Measurements from ENCODE around the gene NID1. TPM values are rescaled to one million over a fixed set of nuclear protein-coding genes. Genes with fewer than 3 reads are reported as not detected.
"Not testable (repeated sequence)": the region's sequence is repeated elsewhere in the genome, so short reads cannot be mapped to it uniquely, and the experiment has no call there.

The NID1 gene
- total RNA-seq, 2 donors from 2014 or later: 28.5 to 58.0 TPM

GRCh38 chr1:235932090-235932510 is 132.8 kb downstream of the NID1 start:
- no peaks in the 10 kb centered on the region for H3K27me3 ChIP-seq
- WGBS, 2 donors: 36 to 43% methylated on average over 6 to 8 of the region's 8 CpGs
- TF ChIP-seq CTCF (IDR thresholded peaks at IDR 0.05) (no peak), POLR2A (IDR thresholded peaks at IDR 0.05) (no peak)
- H3K4me3 ChIP-seq: no peak overlapping the region
- H3K36me3 ChIP-seq (replicated peaks in 1 of 2; ENCODE audit: insufficient read depth in 1 of 2, low read depth in 2 of 2): no peaks in the 10 kb centered on the region
- no peaks in the 10 kb centered on the region for H3K9me3 ChIP-seq
- H3K4me1 ChIP-seq: no peaks in the 10 kb centered on the region
- DNase-seq (no peak), ATAC-seq (no peak)
- intact Hi-C loops (cut with DNase I): no loop called here
- no peak overlapping the region for H3K27ac ChIP-seq

- Histone ChIP-seq H3K4me3 (no peak overlapping the region), H3K9me3 (no peaks in the 10 kb centered on the region), H3K27me3 (no peaks in the 10 kb centered on the region), H3K4me1 (no peaks in the 10 kb centered on the region), H3K27ac (no peak overlapping the region), H3K36me3 (replicated peaks in 1 of 2; ENCODE audit: insufficient read depth in 1 of 2, low read depth in 2 of 2) (no peaks in the 10 kb centered on the region)
- no peak for ATAC-seq
- intact Hi-C loops (cut with DNase I): no loop called here
- DNase-seq: no peak
- WGBS, 2 donors: 47 to 50% methylated on average over 8 of the region's 8 CpGs
- TF ChIP-seq CTCF (IDR thresholded peaks at IDR 0.05) (no peak), POLR2A (IDR thresholded peaks at IDR 0.05) (no peak)
These were observed 133.6 kb downstream of the NID1 start for GRCh38 chr1:235931171-235931738.

GRCh38 chr1:235930543-235930942 is 134.3 kb downstream of the NID1 start:
- no peak for ATAC-seq
- WGBS, 2 donors: 44 to 50% methylated on average over 8 of the region's 8 CpGs
- no peak for DNase-seq

GRCh38 chr1:235929216-235929615 is 135.7 kb downstream of the NID1 start:
- no peak overlapping the region for H3K4me3 ChIP-seq
- 72 to 84% methylated on average over 4 of the region's 4 CpGs for WGBS, 2 donors
- no peak overlapping the region for H3K27ac ChIP-seq
- no peaks in the 10 kb centered on the region for H3K36me3 ChIP-seq (replicated peaks in 1 of 2; ENCODE audit: insufficient read depth in 1 of 2, low read depth in 2 of 2)
- H3K27me3 ChIP-seq: no peaks in the 10 kb centered on the region
- H3K9me3 ChIP-seq: no peaks in the 10 kb centered on the region
- no peaks in the 10 kb centered on the region for H3K4me1 ChIP-seq
- intact Hi-C loops (cut with DNase I): no loop called here
- TF ChIP-seq POLR2A (IDR thresholded peaks at IDR 0.05): no peak
- DNase-seq (no peak), ATAC-seq (no peak)

More at GRCh38 chr1:235930543-235930942, 134.3 kb downstream of the NID1 start:
- TF ChIP-seq CTCF (IDR thresholded peaks at IDR 0.05) (no peak), POLR2A (IDR thresholded peaks at IDR 0.05) (no peak)
- Histone ChIP-seq H3K9me3 (no peaks in the 10 kb centered on the region), H3K27ac (no peak overlapping the region), H3K4me3 (no peak overlapping the region), H3K36me3 (replicated peaks in 1 of 2; ENCODE audit: insufficient read depth in 1 of 2, low read depth in 2 of 2) (no peaks in the 10 kb centered on the region), H3K27me3 (no peaks in the 10 kb centered on the region), H3K4me1 (no peaks in the 10 kb centered on the region)
- intact Hi-C loops (cut with DNase I): no loop called here

GRCh38 chr1:235928197-235928596 is 136.7 kb downstream of the NID1 start:
- WGBS, 2 donors: 67 to 68% methylated on average over 2 of the region's 2 CpGs
- DNase-seq (no peak), ATAC-seq (no peak)
- Histone ChIP-seq H3K4me1 (no peaks in the 10 kb centered on the region), H3K27ac (no peak overlapping the region), H3K36me3 (replicated peaks in 1 of 2; ENCODE audit: insufficient read depth in 1 of 2, low read depth in 2 of 2) (no peaks in the 10 kb centered on the region), H3K4me3 (no peak overlapping the region), H3K27me3 (no peaks in the 10 kb centered on the region), H3K9me3 (no peaks in the 10 kb centered on the region)
- intact Hi-C loops (cut with DNase I): no loop called here
- TF ChIP-seq CTCF (IDR thresholded peaks at IDR 0.05) (no peak), POLR2A (IDR thresholded peaks at IDR 0.05) (no peak)

GRCh38 chr1:235927551-235927950 is 137.3 kb downstream of the NID1 start:
- ATAC-seq; H3K9me3 ChIP-seq; intact Hi-C loops (cut with DNase I); DNase-seq; H3K4me1 ChIP-seq; H3K27ac ChIP-seq; H3K36me3 ChIP-seq (replicated peaks in 1 of 2; ENCODE audit: insufficient read depth in 1 of 2, low read depth in 2 of 2); H3K27me3 ChIP-seq; H3K4me3 ChIP-seq: not testable (repeated sequence)
